GM19463 (cell line): ENCODE results near the gene UTS2.

Experiments used
- ATAC-seq: cut with Tn5 transposase; IDR thresholded peaks from one replicate; pipeline ENCODE4 v1.9.1; 2021; ENCODE audit warnings: mild to moderate bottlenecking, moderate library complexity; ENCODE audit not compliant: unreplicated experiment

The UTS2 gene

DNA sequence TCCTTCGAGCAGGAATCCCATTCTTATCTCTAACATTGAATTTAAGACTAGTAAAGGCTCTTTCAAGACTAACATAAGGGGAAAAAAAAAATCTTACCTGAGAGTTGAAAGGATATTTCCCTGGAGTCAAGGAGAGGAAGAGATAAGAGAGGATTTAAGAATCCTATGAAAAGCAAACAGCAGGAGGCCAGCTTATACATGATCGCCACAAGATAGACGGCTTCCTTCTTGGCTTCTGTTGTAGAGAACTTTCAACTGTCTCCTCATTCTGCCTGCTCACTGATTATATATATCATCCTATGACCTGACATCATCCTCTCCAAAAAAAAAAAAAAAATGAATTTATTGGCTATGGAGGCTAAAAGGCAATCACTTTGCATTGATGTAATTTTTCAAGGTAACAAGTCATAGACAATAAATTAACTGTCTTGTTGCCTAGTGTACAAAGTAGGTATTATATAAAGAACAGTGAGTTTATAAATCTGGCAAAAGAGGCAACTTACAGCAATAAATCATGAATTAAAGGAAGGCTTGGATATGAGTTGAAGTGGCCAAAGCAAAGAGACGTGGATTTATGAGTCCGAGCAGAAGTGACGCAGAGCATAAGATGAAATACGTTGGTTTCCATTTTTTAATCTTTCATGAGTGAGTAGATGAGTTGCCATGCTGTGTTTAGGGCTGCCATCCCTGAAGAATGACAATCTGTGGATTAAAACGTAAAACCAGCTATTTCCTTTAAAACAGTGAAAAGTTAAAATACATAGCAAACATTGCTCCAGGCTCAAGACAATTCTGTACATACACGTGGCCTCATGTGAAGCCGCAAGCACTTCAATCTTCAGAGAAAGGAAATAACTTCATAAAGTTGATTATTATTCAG lies at the start of gene UTS2:
Gene UTS2, minus strand, starts transcription at position 262 of the 880 bp plus-strand sequence. Its CDS starts 62 bp downstream, at position 200.
- no peak for ATAC-seq

GRCh38 chr1:7899741-7900140 lies 46.9 kb upstream of the UTS2 start:
- no peak for ATAC-seq

- ATAC-seq = no peak
These were observed 46.1 kb upstream of the UTS2 start for GRCh38 chr1:7898962-7899361.

GRCh38 chr1:7896994-7897393 lies 44.1 kb upstream of the UTS2 start:
- no peak for ATAC-seq

DNA sequence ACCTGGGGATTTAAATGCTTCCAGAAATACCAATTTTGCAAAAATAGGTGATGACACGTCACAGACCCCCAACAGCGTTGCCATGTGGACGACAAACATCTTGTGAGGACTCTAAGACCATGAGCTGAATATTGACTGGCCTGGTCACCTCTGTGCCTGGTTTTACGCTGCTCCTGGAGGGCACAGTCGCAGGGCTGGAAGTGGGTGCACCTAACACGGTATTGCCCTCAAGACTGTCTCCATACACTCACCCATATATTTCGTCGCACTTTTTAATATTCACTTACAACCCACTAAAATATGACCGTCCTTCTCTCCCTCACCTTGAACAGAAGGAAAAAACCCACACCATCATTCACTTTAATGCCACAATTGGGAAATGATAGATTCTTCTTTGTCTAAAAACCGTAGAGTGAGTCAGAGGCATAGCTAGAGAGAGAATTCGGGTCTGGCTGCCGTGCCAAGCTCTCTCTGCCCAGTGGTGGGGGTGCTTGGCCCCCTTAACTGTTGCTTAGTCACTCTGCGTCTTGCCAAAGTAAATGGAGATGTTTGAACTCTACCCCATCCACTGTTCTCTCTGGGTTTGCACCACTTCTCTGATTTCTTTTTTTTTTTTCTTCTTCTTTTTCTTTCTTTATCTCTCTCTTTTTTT lies 40.8 kb upstream of the UTS2 start:
- ATAC-seq = no peak

- ATAC-seq = no peak
These were observed 38.9 kb upstream of the UTS2 start for GRCh38 chr1:7891804-7892203.

DNA sequence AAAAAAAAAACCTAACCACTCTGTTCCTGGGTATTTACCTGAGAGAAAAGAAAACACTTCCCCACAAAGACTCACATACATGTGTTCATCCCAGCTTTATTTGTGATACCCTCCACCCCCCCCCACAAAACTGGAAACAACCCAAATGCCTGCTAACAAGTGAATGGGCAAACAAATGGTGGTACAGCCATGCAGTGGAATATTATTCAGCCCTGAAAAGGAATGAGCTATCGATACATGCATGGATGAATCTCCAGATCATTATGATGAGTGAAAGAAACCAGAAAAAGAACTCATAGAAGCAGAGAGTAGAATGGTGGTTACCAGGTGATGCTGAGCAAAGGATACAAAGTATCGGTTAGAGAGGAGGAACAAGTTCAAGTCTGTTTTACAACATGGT lies 38.0 kb upstream of the UTS2 start:
- ATAC-seq = no peak

DNA sequence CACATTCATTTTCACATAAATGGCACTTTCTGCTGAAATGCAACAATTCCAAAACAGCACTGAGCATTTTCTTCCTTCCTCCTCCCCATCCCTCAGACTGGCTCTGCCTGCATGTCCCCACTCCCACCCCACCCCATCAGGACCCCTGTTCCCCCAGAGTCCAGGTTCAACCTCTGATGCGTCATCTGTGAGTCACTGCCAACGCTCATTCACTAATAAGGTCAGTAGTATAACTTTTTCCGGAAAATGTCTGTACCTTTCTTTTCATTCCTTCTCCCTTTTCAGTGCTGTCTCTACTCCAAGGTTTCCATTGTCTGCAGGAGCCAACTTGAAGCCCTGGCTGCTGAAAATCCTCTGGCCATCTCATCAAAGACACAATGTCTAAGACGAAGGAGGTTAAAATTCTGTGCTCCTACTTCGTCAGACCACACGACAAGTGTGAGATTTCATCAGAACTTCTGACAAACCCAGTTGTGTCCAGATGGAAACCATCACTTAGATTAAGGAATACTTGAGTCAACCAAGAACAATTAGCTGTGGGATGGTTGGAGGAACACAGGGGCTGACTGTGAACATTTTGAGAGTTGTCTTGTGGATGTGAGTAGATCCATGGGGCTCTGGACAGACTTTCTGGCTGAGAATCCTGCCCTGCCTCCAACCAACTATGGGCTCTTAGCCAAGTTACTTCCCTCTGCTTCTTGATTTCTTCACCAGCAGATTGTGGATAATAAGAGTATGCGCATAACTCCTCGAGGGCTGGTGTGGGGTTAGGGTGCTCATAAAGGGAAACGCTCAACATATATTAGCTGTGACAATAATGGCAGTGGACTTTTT lies 35.6 kb upstream of the UTS2 start:
- no peak for ATAC-seq

DNA sequence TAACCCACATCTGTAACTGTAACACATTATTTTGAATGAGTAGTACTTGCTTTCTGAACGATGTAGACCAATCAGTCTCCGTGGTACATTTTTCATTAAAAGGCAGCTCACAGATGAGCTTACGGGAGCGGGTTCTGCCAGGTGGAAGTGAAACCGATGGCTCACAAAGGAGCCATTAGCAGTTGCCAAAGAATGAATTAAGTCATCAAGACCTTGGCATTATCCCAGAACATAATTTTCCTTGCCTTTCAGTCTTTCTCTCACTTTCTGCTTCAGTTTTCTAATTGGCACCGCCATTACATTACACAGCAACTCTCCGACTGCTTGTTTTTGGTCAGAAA lies 33.5 kb upstream of the UTS2 start:
- ATAC-seq = no peak

GRCh38 chr1:7885513-7886404 lies 32.9 kb upstream of the UTS2 start:
- ATAC-seq = no peak

GRCh38 chr1:7884757-7885156 lies 31.9 kb upstream of the UTS2 start:
- ATAC-seq = no peak

DNA sequence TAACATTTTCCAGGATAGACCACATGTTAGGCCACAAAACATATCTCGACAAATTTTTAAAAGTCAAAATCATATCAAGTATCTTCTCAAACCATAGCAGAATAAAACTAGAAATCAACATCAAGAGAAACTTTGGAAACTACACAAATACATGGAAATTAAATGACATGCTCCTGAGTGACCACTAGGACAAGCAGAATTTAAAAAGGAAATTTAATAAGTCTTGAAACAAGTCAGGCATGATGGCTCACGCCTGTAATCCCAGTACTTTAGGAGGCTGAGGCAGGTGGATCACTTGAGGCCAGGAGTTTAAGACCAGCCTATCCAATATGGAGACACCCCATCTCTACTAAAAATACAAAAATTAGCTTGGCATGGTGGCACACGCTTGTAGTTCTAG lies 26.4 kb upstream of the UTS2 start:
- ATAC-seq = no peak

- no peak for ATAC-seq
These were observed 25.2 kb upstream of the UTS2 start for GRCh38 chr1:7878027-7878426.

- no peak for ATAC-seq
These were observed 21.2 kb upstream of the UTS2 start for GRCh38 chr1:7873801-7874795.

- ATAC-seq = no peak
These were observed 18.3 kb upstream of the UTS2 start for GRCh38 chr1:7871136-7871535.

GRCh38 chr1:7869136-7869920 lies 16.5 kb upstream of the UTS2 start:
- no peak for ATAC-seq

GRCh38 chr1:7868070-7868780 lies 15.4 kb upstream of the UTS2 start:
- ATAC-seq = no peak

- ATAC-seq = no peak
These were observed 13.1 kb upstream of the UTS2 start for GRCh38 chr1:7865978-7866377.
